GM21619 (cell line): ENCODE measurements around the gene FGF18.
"Not testable (repeated sequence)": the region's sequence is repeated elsewhere in the genome, so short reads cannot be mapped to it uniquely, and the experiment has no call there.

Experiments used
- ATAC-seq: cut with Tn5 transposase; IDR thresholded peaks from one replicate; pipeline ENCODE4 v1.9.1; 2021; ENCODE audit not compliant: unreplicated experiment

FGF18 gene

GRCh38 chr5:171398660-171399059 is 20.8 kb upstream of the FGF18 start:
- not testable (repeated sequence) for ATAC-seq

GRCh38 chr5:171400169-171400568 is 19.3 kb upstream of the FGF18 start:
- ATAC-seq: no peak

GRCh38 chr5:171401167-171401947 is 18.1 kb upstream of the FGF18 start:
- ATAC-seq: no peak

- not testable (repeated sequence) for ATAC-seq
Measured at GRCh38 chr5:171402751-171403150, 16.7 kb upstream of the FGF18 start.

GRCh38 chr5:171405615-171406014 is 13.8 kb upstream of the FGF18 start:
- ATAC-seq: no peak

GRCh38 chr5:171407234-171407633 is 12.2 kb upstream of the FGF18 start:
- no peak for ATAC-seq

- no peak for ATAC-seq
Measured at GRCh38 chr5:171409164-171410136, 10.0 kb upstream of the FGF18 start.

- ATAC-seq: no peak
Measured at GRCh38 chr5:171410181-171410580, 9.3 kb upstream of the FGF18 start.

- ATAC-seq: no peak
Measured at GRCh38 chr5:171412186-171412585, 7.3 kb upstream of the FGF18 start.

GRCh38 chr5:171413153-171413910 is 6.1 kb upstream of the FGF18 start:
- no peak for ATAC-seq

- ATAC-seq: not testable (repeated sequence)
Measured at GRCh38 chr5:171413993-171414392, 5.5 kb upstream of the FGF18 start.

GRCh38 chr5:171415115-171415730 is 4.2 kb upstream of the FGF18 start:
- no peak for ATAC-seq

GRCh38 chr5:171416160-171417049 is 3.0 kb upstream of the FGF18 start:
- ATAC-seq: no peak

- ATAC-seq: peak; percentile 71
Measured at GRCh38 chr5:171418316-171418981, 998 bp upstream of the FGF18 start.

GRCh38 chr5:171419688-171420430 is 412 bp downstream of the FGF18 start:
- peak; percentile 19 for ATAC-seq

- ATAC-seq: no peak
Measured at GRCh38 chr5:171420431-171421241, 1.2 kb downstream of the FGF18 start.
